K562 (cell line): Measurements from ENCODE around the gene POLN. TPM values are rescaled to one million over a fixed set of nuclear protein-coding genes. Genes with fewer than 3 reads are reported as not detected.

ENCODE experiments used
- BCOR ChIP-seq: fragments of 450-650 bp; IDR thresholded peaks from 2 replicates; pipeline ENCODE4 v1.6.1; 2016
- CBX1 ChIP-seq: sonication (generic); IDR thresholded peaks from 2 replicates; pipeline ENCODE4 v1.6.1; 2016; ENCODE audit warnings: antibody characterized with exemption, low read depth, mild to moderate bottlenecking
- EP300 ChIP-seq: IDR thresholded peaks from 2 replicates; pipeline ENCODE4 v1.6.1; 2012; ENCODE audit warnings: low read length, improper control_type of control experiment
- HDAC1 ChIP-seq, 2 experiments: fragments of 450-650 bp; IDR thresholded peaks; 2 replicates each; pipeline ENCODE4 v1.6.1; 2016 to 2017; ENCODE audit warnings: inconsistent platforms in 1 of 2, mild to moderate bottlenecking in 1 of 2, moderate library complexity in 1 of 2
- HDGF ChIP-seq: fragments of 450-650 bp; IDR thresholded peaks from 2 replicates; pipeline ENCODE4 v1.6.1; 2016
- HLTF ChIP-seq: fragments of 450-650 bp; IDR thresholded peaks from 2 replicates; pipeline ENCODE4 v1.6.1; 2016
- ILF3 ChIP-seq: fragments of 450-650 bp; IDR thresholded peaks from 2 replicates; pipeline ENCODE4 v1.6.1; 2018; ENCODE audit warnings: antibody characterized with exemption, mild to moderate bottlenecking, moderate library complexity, borderline replicate concordance
- LARP7 ChIP-seq: fragments of 450-650 bp; IDR thresholded peaks from 2 replicates; pipeline ENCODE4 v1.6.1; 2016
- MLLT1 ChIP-seq, 2 experiments: fragments of 450-650 bp; IDR thresholded peaks; 2 replicates each; pipeline ENCODE4 v1.6.1; 2016
- NCOA4 ChIP-seq: fragments of 450-650 bp; IDR thresholded peaks from 2 replicates; pipeline ENCODE4 v1.6.1; 2018; ENCODE audit warnings: mild to moderate bottlenecking; ENCODE audit not compliant: partially characterized antibody
- NKRF ChIP-seq: fragments of 450-650 bp; IDR thresholded peaks from 2 replicates; pipeline ENCODE4 v1.6.1; 2016; ENCODE audit warnings: borderline replicate concordance
- PHB2 ChIP-seq: fragments of 450-650 bp; IDR thresholded peaks from 2 replicates; pipeline ENCODE4 v1.6.1; 2017; ENCODE audit warnings: low read depth
- SMARCA5 ChIP-seq: fragments of 450-650 bp; IDR thresholded peaks from 2 replicates; pipeline ENCODE4 v1.6.1; 2016
- TCFL5 ChIP-seq: fragments of 250-450 bp; sonication (Bioruptor Pico); conservative IDR thresholded peaks from 2 replicates; pipeline ENCODE4 v1.6.1; 2021; ENCODE audit warnings: mild to moderate bottlenecking, moderate library complexity, matching md5 sums
- TFAM ChIP-seq: fragments of 250-450 bp; sonication (Bioruptor Pico); conservative IDR thresholded peaks from 2 replicates; pipeline ENCODE4 v1.5.0; 2021; ENCODE audit warnings: mild to moderate bottlenecking, moderate library complexity
- TRIM25 ChIP-seq: fragments of 450-650 bp; IDR thresholded peaks from 2 replicates; pipeline ENCODE4 v1.7.0; 2016; ENCODE audit warnings: borderline replicate concordance
- ZC3H8 ChIP-seq: fragments of 450-650 bp; IDR thresholded peaks from 2 replicates; pipeline ENCODE4 v1.6.1; 2017
- ZNF512 ChIP-seq: IDR thresholded peaks from 2 replicates; pipeline ENCODE4 v1.6.1; 2016; ENCODE audit warnings: missing genetic modification characterization, missing compliant biosample characterization
- polyA plus RNA-seq, 8 experiments: library from polyadenylated mRNA; depleted of rRNA in 4 of 8; stranded (reverse) in 5 of 8; unstranded in 3 of 8; fragments of >200 nt; fragmentation: Nextera tagmentation in 2 of 8; fragmentation: Illumina TruSeq in 1 of 8; extraction: Ambion mirVana in 2 of 8; extraction: Trizol in 1 of 8; gene quantifications; 2 replicates each; pipeline versions ENCODE4 v1.2.1 to v1.2.3, GENCODE V29; 2011 to 2014; ENCODE audit warnings: inconsistent platforms in 1 of 8, missing spikeins in 1 of 8
- total RNA-seq, 7 experiments: library from RNA; depleted of rRNA in 6 of 7; stranded (reverse); fragments of >200 nt in 6 of 7; fragmentation: Illumina TruSeq in 2 of 7; extraction: Trizol in 2 of 7; gene quantifications; 2 replicates each; pipeline versions ENCODE4 v1.2.1 to v1.2.3, GENCODE V29; 2011 to 2021; ENCODE audit warnings: low replicate concordance in 1 of 7

Gene POLN
- total and polyA plus RNA-seq, 9 of the 15 experiments (the other 6 are each of a cell fraction or from before 2014, with no cell fraction given), result 0.08 to 0.91 (median 0.32) TPM

GRCh38 chr4:2236944-2237666, 4.8 kb downstream of the POLN start (continued):
- peak; percentile 34; the same call in 1 of the 2 replicates for TF ChIP-seq NKRF
- TF ChIP-seq BCOR, result 0 out of 2 replicates have a peak, but pooled peaks have one; percentile 24
- TF ChIP-seq SMARCA5, result 0 out of 2 replicates have a peak, but pooled peaks have one; percentile 60
- TF ChIP-seq EP300, result peak; percentile 25; the same call in 1 of the 2 replicates
- TF ChIP-seq ZC3H8, result peak; percentile 73; the same call in 1 of the 2 replicates
- TF ChIP-seq MLLT1 (IDR thresholded peaks at IDR 0.05), result peak; percentile 28 to 64; a peak in 1 of 4 replicates
- no peak for TF ChIP-seq TFAM (CRISPR knock-in tag)
- no peak for TF ChIP-seq PHB2
- peak; percentile 70; the same call in 1 of the 2 replicates for TF ChIP-seq HLTF
- peak; percentile 88 for TF ChIP-seq LARP7
- peak; percentile 76 for TF ChIP-seq ZNF512 (tag)
- TF ChIP-seq NCOA4, result peak; percentile 11
- no peak for TF ChIP-seq TRIM25
- TF ChIP-seq HDGF, result peak; percentile 81; the same call in 1 of the 2 replicates
- TF ChIP-seq TCFL5 (CRISPR knock-in tag), result no peak
- peak in 1 of 2 experiments; percentile 32; a peak in 1 of 4 replicates for TF ChIP-seq HDAC1 (IDR thresholded peaks at IDR 0.05)
- no peak for TF ChIP-seq ILF3
- TF ChIP-seq CBX1, result no peak
